DOHH2 (cell line): ENCODE measurements around the gene C1RL.

Experiments used
- CTCF ChIP-seq: fragments of 200-600 bp; sonication (generic); IDR thresholded peaks from one replicate; pipeline ENCODE4 v1.5.1; 2014; ENCODE audit warnings: antibody characterized with exemption, mild to moderate bottlenecking, low read depth, low read length; ENCODE audit not compliant: poor library complexity, severe bottlenecking
- EZH2phosphoT487 ChIP-seq: fragments of 200-600 bp; sonication (generic); IDR thresholded peaks from 2 replicates; pipeline ENCODE4 v1.6.1; 2017; ENCODE audit warnings: borderline replicate concordance, mild to moderate bottlenecking, antibody characterized with exemption, low read length, moderate library complexity, mixed read lengths

GRCh38 chr12:7113389-7113871, 4.4 kb upstream of the C1RL start:
- TF ChIP-seq CTCF: peak; percentile 80
- no peak for TF ChIP-seq EZH2phosphoT487
